A549 treated with ZK216348 at 1 μM for 4 hours (cell line): ENCODE data around the gene EML1. TPM values are rescaled to one million over a fixed set of nuclear protein-coding genes. Genes with fewer than 3 reads are reported as not detected.

ENCODE experiments used
- total RNA-seq: library from RNA; stranded (reverse); fragments of 200-300 nt; extraction: Qiagen RNA extraction; gene quantifications from 5 replicates; pipeline ENCODE4 v1.2.3, GENCODE V29; 2022; ENCODE audit warnings: low read depth

The EML1 gene, protein sequence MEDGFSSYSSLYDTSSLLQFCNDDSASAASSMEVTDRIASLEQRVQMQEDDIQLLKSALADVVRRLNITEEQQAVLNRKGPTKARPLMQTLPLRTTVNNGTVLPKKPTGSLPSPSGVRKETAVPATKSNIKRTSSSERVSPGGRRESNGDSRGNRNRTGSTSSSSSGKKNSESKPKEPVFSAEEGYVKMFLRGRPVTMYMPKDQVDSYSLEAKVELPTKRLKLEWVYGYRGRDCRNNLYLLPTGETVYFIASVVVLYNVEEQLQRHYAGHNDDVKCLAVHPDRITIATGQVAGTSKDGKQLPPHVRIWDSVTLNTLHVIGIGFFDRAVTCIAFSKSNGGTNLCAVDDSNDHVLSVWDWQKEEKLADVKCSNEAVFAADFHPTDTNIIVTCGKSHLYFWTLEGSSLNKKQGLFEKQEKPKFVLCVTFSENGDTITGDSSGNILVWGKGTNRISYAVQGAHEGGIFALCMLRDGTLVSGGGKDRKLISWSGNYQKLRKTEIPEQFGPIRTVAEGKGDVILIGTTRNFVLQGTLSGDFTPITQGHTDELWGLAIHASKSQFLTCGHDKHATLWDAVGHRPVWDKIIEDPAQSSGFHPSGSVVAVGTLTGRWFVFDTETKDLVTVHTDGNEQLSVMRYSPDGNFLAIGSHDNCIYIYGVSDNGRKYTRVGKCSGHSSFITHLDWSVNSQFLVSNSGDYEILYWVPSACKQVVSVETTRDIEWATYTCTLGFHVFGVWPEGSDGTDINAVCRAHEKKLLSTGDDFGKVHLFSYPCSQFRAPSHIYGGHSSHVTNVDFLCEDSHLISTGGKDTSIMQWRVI
- total RNA-seq = 33.3 to 45.4 TPM (median 38.2 TPM) in 5 replicates

GRCh38 chr14:99793213-99794150, at the start of gene EML1:
EML1 (plus strand) TSS chr14:99793413; CDS start chr14:99793477, 64 bp downstream.

Other genes starting within 250 kb of the EML1 start
- gene CCDC85C, start 189.2 kb upstream of the EML1 start, total RNA-seq = 22.6 to 38.6 TPM (median 37.1 TPM) in 5 replicates
- gene HHIPL1, start 148.3 kb upstream of the EML1 start, total RNA-seq = 0.08 to 0.24 TPM (median 0.18 TPM) in 5 replicates
- 0.05 to 0.29 TPM (median 0.13 TPM) in 4 of 5 replicates, not detected in the other for gene CYP46A1, start 109.1 kb upstream of the EML1 start, total RNA-seq